Lower leg skin (tissue), 3 donors: ENCODE data around the gene NRK.

ENCODE experiments used
- CTCF ChIP-seq, 3 donors: fragments of 450-650 bp; IDR thresholded peaks; one replicate each; pipeline ENCODE4 v1.5.1; 2016; ENCODE audit warnings: antibody characterized with exemption in 3 of 3, mild to moderate bottlenecking in 3 of 3, moderate library complexity in 2 of 3
- POLR2A ChIP-seq, 2 donors: fragments of 450-650 bp; IDR thresholded peaks; one replicate each; pipeline ENCODE4 v1.6.1; 2016 to 2017; ENCODE audit warnings: antibody characterized with exemption in 2 of 2, mild to moderate bottlenecking in 1 of 2, moderate library complexity in 1 of 2

GRCh38 chrX:105803891-105804290, 18.4 kb upstream of the NRK start:
- TF ChIP-seq POLR2A (IDR thresholded peaks at IDR 0.05) (no peak), CTCF (IDR thresholded peaks at IDR 0.05) (no peak)
